Small intestine (tissue), 7 donors: ENCODE data around the gene FRMD4A. TPM values are rescaled to one million over a fixed set of nuclear protein-coding genes. Genes with fewer than 3 reads are reported as not detected.

Source experiments
- DNase-seq, 2 donors: peaks; one replicate each; pipeline versions ENCODE4 v3.0.0 to v3.0.0-alpha.2; 2013
- FAIRE-seq: peaks from 2 replicates; lab custom pipeline; 2012; peaks lifted over from hg19 to GRCh38; lab: Jason Lieb, UNC
- H3K27ac ChIP-seq, 3 donors: one replicate each; pipeline ENCODE4 v1.5.1; 2013; ENCODE audit warnings: low read length in 2 of 3, mild to moderate bottlenecking in 2 of 3, control low read depth in 1 of 3, inconsistent platforms in 1 of 3, low read depth in 1 of 3, moderate library complexity in 1 of 3
- H3K27me3 ChIP-seq, 3 donors: one replicate each; pipeline ENCODE4 v1.6.1; 2013; ENCODE audit warnings: low read length in 3 of 3, inconsistent platforms in 1 of 3; ENCODE audit not compliant: control insufficient read depth in 3 of 3, insufficient read depth in 3 of 3
- H3K36me3 ChIP-seq, 3 donors: one replicate each; pipeline ENCODE4 v1.6.1; 2013; ENCODE audit warnings: low read length in 3 of 3, inconsistent platforms in 1 of 3, low read depth in 1 of 3, mild to moderate bottlenecking in 1 of 3, moderate library complexity in 1 of 3; ENCODE audit not compliant: control insufficient read depth in 3 of 3, insufficient read depth in 2 of 3
- H3K4me1 ChIP-seq, 3 donors: one replicate each; pipeline ENCODE4 v1.6.1; 2013; ENCODE audit warnings: low read length in 2 of 3, inconsistent platforms in 1 of 3, low read depth in 1 of 3, mild to moderate bottlenecking in 1 of 3, moderate library complexity in 1 of 3; ENCODE audit not compliant: control insufficient read depth in 3 of 3, insufficient read depth in 2 of 3
- H3K4me3 ChIP-seq, 3 donors: one replicate each; pipeline ENCODE4 v1.5.1; 2013; ENCODE audit warnings: low read length in 3 of 3, control low read depth in 1 of 3, inconsistent platforms in 1 of 3, low read depth in 1 of 3, mild to moderate bottlenecking in 1 of 3, moderate library complexity in 1 of 3
- H3K9me3 ChIP-seq, 2 donors: one replicate each; pipeline ENCODE4 v1.6.1; 2013; ENCODE audit warnings: low read depth in 1 of 2, low read length in 1 of 2; ENCODE audit not compliant: control insufficient read depth in 2 of 2, insufficient read depth in 1 of 2
- WGBS, 3 donors: extraction: QIAGEN DNeasy Blood & Tissue Kit; methylation state at CpG; one replicate each; pipeline ENCODE4 v1.1.7; 2013; 5-methylcytosine and 5-hydroxymethylcytosine counted together
- polyA plus RNA-seq, 4 donors: library from polyadenylated mRNA; stranded (reverse) in 3 of 4; unstranded in 1 of 4; fragments of 200-250 nt in 3 of 4; fragments of 120-200 nt in 1 of 4; gene quantifications; one replicate each; pipeline versions ENCODE4 v1.2.1 to v1.2.3, GENCODE V29; 2013
- donor health status: healthy with polysubstance abuse.
- donor health status: control.
- donor health status: control.
- donor health status: Bipolar disorder and iron deficiency.
- donor health status: healthy.

FRMD4A gene
- polyA plus RNA-seq, 4 donors, result 0.45 to 16.9 (median 6.2) TPM

DNA sequence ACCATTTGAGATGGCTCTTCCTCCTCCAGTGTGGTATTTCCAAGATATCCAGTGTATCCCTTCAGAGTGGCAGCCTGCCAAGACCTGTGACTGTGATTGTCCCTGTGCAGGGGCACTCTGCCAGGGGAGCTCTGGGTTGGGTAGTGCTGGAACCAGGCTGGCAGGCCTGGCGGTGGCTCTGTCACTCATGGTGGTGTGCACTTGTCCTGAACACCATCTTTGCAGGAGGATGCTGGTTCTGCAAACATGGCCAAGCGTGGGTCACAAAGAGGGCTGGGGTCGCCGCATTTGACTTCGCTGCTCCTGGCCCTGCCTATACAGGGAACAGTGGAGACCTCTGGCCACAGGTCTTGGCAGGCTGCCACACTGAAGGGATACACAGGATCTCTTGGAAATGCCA lies 538.7 kb downstream of the FRMD4A start:
- no peak for FAIRE-seq
- DNase-seq, result no peak
- Histone ChIP-seq H3K9me3 (no peaks in the 10 kb centered on the region), H3K36me3 (peaks cover 0 to 10% (median 0%) of the 10 kb centered on the region in 3 donors), H3K27ac (no peak overlapping the region), H3K4me1 (peaks cover 0 to 20% (median 8%) of the 10 kb centered on the region in 3 donors), H3K4me3 (no peak overlapping the region), H3K27me3 (no peaks in the 10 kb centered on the region)
- 14 to 76% (median 50%) methylated on average over 5 of the region's 5 CpGs for WGBS, 3 donors

DNA sequence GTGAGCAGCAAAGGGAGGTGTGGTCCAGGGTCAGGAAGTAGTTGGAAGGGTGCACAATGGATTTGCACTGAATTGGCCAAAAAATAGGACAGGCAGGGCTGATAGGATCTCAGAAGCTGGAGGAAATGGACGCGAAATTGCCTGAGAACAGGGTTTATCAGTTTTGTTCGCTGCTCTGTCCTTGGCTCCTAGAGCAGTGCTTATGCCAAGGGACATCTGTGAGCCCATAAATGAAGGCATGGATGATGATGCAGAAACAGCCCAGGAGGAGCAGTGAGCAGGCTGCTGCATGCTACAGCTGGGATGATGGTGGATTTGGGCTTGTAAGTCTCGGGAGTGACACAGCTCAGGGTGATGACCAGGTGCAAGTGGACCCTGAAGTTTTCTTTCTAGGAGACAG lies 539.2 kb downstream of the FRMD4A start:
- H3K4me3 ChIP-seq, result no peak overlapping the region
- WGBS, 3 donors, result 28 to 68% (median 31%) methylated on average over 4 of the region's 4 CpGs
- no peaks in the 10 kb centered on the region for H3K27me3 ChIP-seq
- H3K4me1 ChIP-seq, result peaks cover 0 to 20% (median 8%) of the 10 kb centered on the region in 3 donors
- FAIRE-seq, result no peak
- H3K27ac ChIP-seq, result no peak overlapping the region
- H3K9me3 ChIP-seq, result no peaks in the 10 kb centered on the region
- peaks cover 0 to 10% (median 0%) of the 10 kb centered on the region in 3 donors for H3K36me3 ChIP-seq
- no peak for DNase-seq

DNA sequence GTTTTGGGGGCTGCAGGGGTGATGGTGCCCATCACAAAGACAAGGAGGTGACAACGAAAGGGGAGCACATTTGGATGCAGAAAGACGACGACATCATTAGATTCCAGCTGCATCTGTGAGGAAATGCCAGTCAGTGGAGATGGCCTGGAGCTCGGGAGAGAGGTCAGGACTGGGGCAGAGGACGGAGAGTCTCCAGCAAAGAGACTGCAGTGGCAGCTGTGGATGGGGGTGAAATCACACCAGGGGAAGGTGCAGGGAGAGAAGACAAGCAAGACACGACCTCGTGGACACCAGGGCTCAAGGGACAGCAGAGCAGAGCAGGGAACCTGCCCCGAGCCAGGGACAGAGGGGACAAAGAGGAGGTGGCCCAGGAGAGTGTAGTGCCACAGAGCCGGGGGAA lies 540.5 kb downstream of the FRMD4A start:
- H3K27me3 ChIP-seq, result no peaks in the 10 kb centered on the region
- DNase-seq (no peak), FAIRE-seq (no peak)
- H3K36me3 ChIP-seq, result peaks cover 0 to 10% (median 0%) of the 10 kb centered on the region in 3 donors
- no peak overlapping the region for H3K27ac ChIP-seq
- H3K4me1 ChIP-seq, result peaks cover 0 to 11% (median 2%) of the 10 kb centered on the region in 3 donors
- no peak overlapping the region for H3K4me3 ChIP-seq
- no peaks in the 10 kb centered on the region for H3K9me3 ChIP-seq
- WGBS, 3 donors, result 71 to 84% (median 80%) methylated on average over 9 of the region's 9 CpGs

DNA sequence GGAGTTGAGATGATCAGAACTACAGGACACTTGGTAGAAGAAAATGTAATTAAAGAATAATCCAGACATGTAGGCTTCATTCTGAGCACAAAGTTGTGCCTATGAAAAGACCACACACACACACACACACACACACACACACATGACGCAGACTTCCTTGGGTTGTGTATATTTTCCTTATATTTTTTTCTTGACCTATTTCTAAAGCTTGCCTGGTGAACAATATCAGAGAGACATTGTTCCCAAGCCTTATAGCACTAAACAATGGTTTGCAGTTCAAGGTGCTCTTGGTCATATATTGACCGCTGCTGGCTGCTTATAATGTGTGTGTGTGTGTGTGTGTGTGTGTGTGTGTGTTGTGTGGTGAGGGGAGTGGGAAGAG lies 541.3 kb downstream of the FRMD4A start:
- no peak overlapping the region for H3K4me3 ChIP-seq
- WGBS, 3 donors, result 44 to 63% (median 58%) methylated on average over 2 of the region's 2 CpGs
- FAIRE-seq (no peak), DNase-seq (no peak)
- H3K27me3 ChIP-seq, result no peaks in the 10 kb centered on the region
- H3K4me1 ChIP-seq, result peaks cover 0 to 11% (median 2%) of the 10 kb centered on the region in 3 donors
- H3K27ac ChIP-seq, result peak overlapping the region in 1 of 3 donors; percentile 11
- no peaks in the 10 kb centered on the region for H3K9me3 ChIP-seq
- H3K36me3 ChIP-seq, result peaks cover 0 to 8% (median 0%) of the 10 kb centered on the region in 3 donors

DNA sequence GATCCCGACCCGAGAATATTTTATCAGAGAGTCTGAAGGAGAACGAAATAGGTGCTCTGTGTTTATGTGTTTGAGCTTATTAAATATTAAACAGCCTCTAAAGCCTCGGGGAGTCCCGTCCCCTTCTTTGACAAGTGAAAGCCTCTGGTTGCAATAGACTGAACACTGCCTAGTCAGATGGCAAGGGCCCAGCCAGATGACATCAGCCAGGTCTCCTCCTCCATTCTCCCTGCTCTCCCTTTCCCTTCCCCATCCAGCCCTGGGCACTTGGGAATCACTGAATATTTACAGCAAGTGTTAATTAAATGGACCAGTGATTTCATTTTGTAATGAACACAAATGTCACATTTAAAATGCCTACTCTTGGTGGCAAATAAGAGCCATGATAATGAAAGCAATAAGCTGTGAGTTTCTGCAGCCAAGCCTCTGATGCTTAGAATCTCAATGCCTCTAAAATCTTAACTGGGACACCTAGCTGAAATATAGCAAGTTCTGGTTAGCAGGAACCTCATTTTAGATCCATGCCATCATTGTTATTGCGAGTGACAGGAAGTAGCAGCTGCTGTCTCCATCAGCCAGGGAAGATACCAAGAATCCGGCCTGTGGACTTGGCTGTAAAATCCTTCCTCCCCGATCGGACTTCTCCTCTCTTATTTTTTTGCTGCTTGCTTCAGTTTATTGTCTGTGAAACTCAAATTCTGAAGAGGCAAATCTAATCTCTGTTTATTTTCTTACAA lies 541.8 kb downstream of the FRMD4A start:
- DNase-seq (no peak), FAIRE-seq (no peak)
- WGBS, 3 donors, result 60 to 82% (median 68%) methylated on average over 9 of the region's 9 CpGs
- H3K36me3 ChIP-seq, result peaks cover 0 to 8% (median 0%) of the 10 kb centered on the region in 3 donors
- H3K9me3 ChIP-seq, result no peaks in the 10 kb centered on the region
- no peaks in the 10 kb centered on the region for H3K27me3 ChIP-seq
- peaks cover 0 to 11% (median 2%) of the 10 kb centered on the region in 3 donors for H3K4me1 ChIP-seq
- H3K27ac ChIP-seq, result peak overlapping the region in 1 of 3 donors; percentile 38
- no peak overlapping the region for H3K4me3 ChIP-seq

DNA sequence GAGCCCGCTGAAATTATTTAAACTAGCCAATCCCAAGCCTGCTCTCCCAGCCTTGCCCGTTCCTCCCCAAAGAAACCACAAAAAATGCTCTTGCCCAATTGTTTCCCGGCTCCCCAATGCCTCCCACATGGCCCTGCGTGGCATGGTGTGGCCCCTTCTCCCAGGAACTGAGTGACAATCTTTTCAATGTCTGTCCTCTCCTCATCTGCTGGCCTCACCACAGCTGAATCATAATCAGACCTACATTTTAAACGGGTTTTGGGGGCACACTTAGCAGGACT lies 542.5 kb downstream of the FRMD4A start:
- Histone ChIP-seq H3K27me3 (no peaks in the 10 kb centered on the region), H3K36me3 (peaks cover 0 to 8% (median 0%) of the 10 kb centered on the region in 3 donors), H3K27ac (peak overlapping the region in 2 of 3 donors; percentile 22 to 59), H3K4me1 (peaks cover 0 to 11% (median 2%) of the 10 kb centered on the region in 3 donors), H3K9me3 (no peaks in the 10 kb centered on the region), H3K4me3 (no peak overlapping the region)
- DNase-seq (no peak), FAIRE-seq (no peak)
- WGBS, 3 donors, result 61 to 64% (median 64%) methylated on average over 5 of the region's 5 CpGs

DNA sequence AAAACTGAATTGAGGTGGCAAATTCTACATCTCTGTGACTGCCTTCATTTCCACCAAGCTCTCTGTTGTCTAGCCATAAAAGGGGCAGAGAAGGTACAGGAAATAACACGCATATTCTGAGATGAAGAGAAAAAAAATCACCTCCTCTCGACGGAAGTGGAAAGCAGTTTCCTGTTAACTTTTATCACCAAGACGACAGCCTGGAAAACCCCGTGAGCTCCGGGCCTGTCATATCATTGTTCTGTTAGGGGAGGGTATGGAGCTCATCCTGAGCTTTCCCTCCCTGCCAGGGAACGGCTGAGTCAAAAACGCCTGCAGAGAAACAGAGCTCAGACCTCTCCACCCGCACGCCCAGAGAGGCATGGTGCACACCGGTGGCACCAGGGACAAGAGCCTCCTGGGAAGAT lies 543.7 kb downstream of the FRMD4A start:
- H3K4me3 ChIP-seq, result no peak overlapping the region
- FAIRE-seq, result no peak
- H3K27me3 ChIP-seq, result no peaks in the 10 kb centered on the region
- 18 to 31% (median 19%) methylated on average over 11 of the region's 11 CpGs for WGBS, 3 donors
- H3K27ac ChIP-seq, result peak overlapping the region in 2 of 3 donors; percentile 9 to 70
- H3K9me3 ChIP-seq, result no peaks in the 10 kb centered on the region
- peaks cover 0 to 11% (median 2%) of the 10 kb centered on the region in 3 donors for H3K4me1 ChIP-seq
- H3K36me3 ChIP-seq, result peaks cover 0 to 6% (median 0%) of the 10 kb centered on the region in 3 donors
- peak in 1 of 2 donors; percentile 57 for DNase-seq

DNA sequence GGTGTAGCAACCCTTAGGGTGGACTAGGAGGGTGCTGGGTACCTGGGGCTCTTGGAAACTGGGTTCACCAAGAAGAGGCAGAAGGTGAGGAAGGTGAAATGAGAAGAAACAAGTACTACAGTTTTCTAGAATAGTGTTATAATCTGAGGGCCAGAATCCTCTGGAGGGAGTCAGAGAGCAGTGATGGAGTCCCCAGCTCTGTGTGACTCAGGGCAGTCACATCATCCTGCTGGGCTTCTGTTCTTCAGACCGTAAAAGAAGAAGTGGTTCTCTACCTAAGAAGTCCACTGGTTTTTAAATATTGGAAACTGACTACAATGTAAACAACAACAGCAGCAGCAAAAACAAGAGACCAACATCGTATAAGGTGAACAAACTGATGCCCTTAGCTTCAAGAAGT lies 546.7 kb downstream of the FRMD4A start:
- Histone ChIP-seq H3K36me3 (no peaks in the 10 kb centered on the region), H3K9me3 (no peaks in the 10 kb centered on the region), H3K4me1 (peaks cover 0 to 11% (median 2%) of the 10 kb centered on the region in 3 donors), H3K27me3 (no peaks in the 10 kb centered on the region), H3K27ac (no peak overlapping the region), H3K4me3 (no peak overlapping the region)
- no peak for FAIRE-seq
- DNase-seq, result peak in 1 of 2 donors; percentile 18
- 50 to 72% (median 68%) methylated on average over 2 of the region's 2 CpGs for WGBS, 3 donors
